Esophagus muscularis mucosa (tissue), 3 donors: Measurements from ENCODE around the gene FAM118A.

ENCODE experiments used
- POLR2A ChIP-seq: fragments of 450-650 bp; IDR thresholded peaks from one replicate; pipeline ENCODE4 v1.6.1; 2017; ENCODE audit warnings: antibody characterized with exemption, moderate library complexity, mild to moderate bottlenecking, low read depth
- TF ChIP-seq, protein P1 (sequence below), 3 experiments: fragments of 200-600 bp in 2 of 3; fragments of 450-650 bp in 1 of 3; sonication (generic) in 2 of 3; IDR thresholded peaks; one replicate each; pipeline ENCODE4 v1.5.1; 2017 to 2019; ENCODE audit warnings: antibody characterized with exemption in 3 of 3, mild to moderate bottlenecking in 2 of 3, moderate library complexity in 1 of 3

DNA sequence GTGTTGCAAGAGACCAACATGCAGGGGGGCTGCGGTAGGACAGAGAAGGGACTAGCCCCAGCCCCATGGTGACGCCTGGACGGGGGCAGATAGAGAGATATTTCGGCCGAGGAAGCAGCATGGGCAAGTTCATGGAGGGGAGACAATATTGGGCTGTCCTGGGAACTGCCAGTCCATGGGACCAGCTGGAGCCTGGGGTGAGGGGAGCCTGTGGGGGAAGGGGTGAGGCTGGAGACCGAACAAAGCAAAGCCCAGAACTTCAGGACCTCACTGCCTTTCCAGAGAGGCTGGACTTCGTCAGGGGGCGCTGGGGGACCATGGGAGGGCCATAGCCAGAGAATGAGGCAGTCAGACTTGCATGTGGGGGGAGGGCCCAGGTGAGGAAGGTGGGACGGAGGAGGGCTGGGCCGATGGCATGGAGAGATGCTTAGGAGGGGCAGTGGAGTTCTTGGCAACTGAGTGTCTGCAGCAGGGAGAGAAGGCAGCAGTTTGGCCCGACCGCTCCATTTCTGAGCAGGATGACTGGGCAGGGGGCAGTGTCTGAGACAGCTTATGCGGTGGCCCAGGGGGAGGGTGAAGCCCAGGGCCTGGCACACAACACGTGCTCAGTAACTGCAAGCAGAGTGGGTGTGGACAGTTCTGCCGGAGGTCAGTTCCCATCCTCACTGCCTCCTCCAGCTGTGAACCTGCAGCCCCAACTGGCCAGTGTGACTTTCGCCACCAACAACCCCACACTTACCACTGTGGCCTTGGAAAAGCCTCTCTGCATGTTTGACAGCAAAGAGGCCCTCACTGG, 24.3 kb upstream of the FAM118A start:
- TF ChIP-seq, protein P1, sequence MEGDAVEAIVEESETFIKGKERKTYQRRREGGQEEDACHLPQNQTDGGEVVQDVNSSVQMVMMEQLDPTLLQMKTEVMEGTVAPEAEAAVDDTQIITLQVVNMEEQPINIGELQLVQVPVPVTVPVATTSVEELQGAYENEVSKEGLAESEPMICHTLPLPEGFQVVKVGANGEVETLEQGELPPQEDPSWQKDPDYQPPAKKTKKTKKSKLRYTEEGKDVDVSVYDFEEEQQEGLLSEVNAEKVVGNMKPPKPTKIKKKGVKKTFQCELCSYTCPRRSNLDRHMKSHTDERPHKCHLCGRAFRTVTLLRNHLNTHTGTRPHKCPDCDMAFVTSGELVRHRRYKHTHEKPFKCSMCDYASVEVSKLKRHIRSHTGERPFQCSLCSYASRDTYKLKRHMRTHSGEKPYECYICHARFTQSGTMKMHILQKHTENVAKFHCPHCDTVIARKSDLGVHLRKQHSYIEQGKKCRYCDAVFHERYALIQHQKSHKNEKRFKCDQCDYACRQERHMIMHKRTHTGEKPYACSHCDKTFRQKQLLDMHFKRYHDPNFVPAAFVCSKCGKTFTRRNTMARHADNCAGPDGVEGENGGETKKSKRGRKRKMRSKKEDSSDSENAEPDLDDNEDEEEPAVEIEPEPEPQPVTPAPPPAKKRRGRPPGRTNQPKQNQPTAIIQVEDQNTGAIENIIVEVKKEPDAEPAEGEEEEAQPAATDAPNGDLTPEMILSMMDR (IDR thresholded peaks at IDR 0.05) = no peak
- TF ChIP-seq POLR2A = no peak
